A673 (cell line): ENCODE measurements around the gene ZNF860. TPM values are rescaled to one million over a fixed set of nuclear protein-coding genes. Genes with fewer than 3 reads are reported as not detected.

ENCODE experiments used
- BruUV-seq: library from RNA; stranded (reverse); fragments of 400-500 nt; replicated peaks from 2 replicates; lab custom pipeline; 2021; lab: Mats Ljungman, UMichigan
- CTCF ChIA-PET: fragments of 300-600 bp; sonication (Branson Sonifier 250); formaldehyde crosslinking; loops from one replicate; lab custom pipeline; 2022; ENCODE audit warnings: antibody characterized with exemption; lab: Charles Lee
- POLR2A ChIA-PET: fragments of 300-600 bp; sonication (Branson Sonifier 250); formaldehyde crosslinking; loops from one replicate; lab custom pipeline; 2022; ENCODE audit warnings: antibody characterized with exemption; ENCODE audit not compliant: low non-redundant PET; lab: Charles Lee
- DNase-seq: peaks from one replicate; pipeline ENCODE4 v3.0.0-alpha.2; 2015; ENCODE audit warnings: low spot score
- H3K27ac ChIP-seq: fragments of 200-600 bp; sonication (generic); 2 replicates; pipeline ENCODE4 v1.5.1; 2016; ENCODE audit warnings: mixed run types, low read depth, mild to moderate bottlenecking, mixed read lengths, antibody characterized with exemption, low read length; ENCODE audit not compliant: poor library complexity, severe bottlenecking
- H3K27me3 ChIP-seq: fragments of 200-600 bp; sonication (generic); replicated peaks from 2 replicates; pipeline ENCODE4 v1.6.1; 2017; ENCODE audit warnings: mixed run types, low read depth, mild to moderate bottlenecking, mixed read lengths, antibody characterized with exemption, low read length; ENCODE audit not compliant: insufficient read depth, poor library complexity
- H3K36me3 ChIP-seq: fragments of 200-600 bp; sonication (generic); 2 replicates; pipeline ENCODE4 v1.6.1; 2016; ENCODE audit warnings: mixed run types, mild to moderate bottlenecking, mixed read lengths, antibody characterized with exemption, low read length; ENCODE audit not compliant: insufficient read depth, poor library complexity, severe bottlenecking
- H3K4me1 ChIP-seq: fragments of 200-600 bp; sonication (generic); 2 replicates; pipeline ENCODE4 v1.6.1; 2017; ENCODE audit warnings: mixed run types, mild to moderate bottlenecking, mixed read lengths, antibody characterized with exemption, low read length; ENCODE audit not compliant: insufficient read depth, poor library complexity, severe bottlenecking
- H3K4me3 ChIP-seq: fragments of 200-600 bp; sonication (generic); 2 replicates; pipeline ENCODE4 v1.5.1; 2016; ENCODE audit warnings: low read depth, mixed run types, mild to moderate bottlenecking, mixed read lengths, low read length; ENCODE audit not compliant: poor library complexity, severe bottlenecking
- H3K9me3 ChIP-seq: fragments of 200-600 bp; sonication (generic); 2 replicates; pipeline ENCODE4 v1.6.1; 2016; ENCODE audit warnings: mixed run types, low read depth, mild to moderate bottlenecking, mixed read lengths, antibody characterized with exemption, low read length; ENCODE audit not compliant: poor library complexity, severe bottlenecking
- CTCF ChIP-seq: fragments of 300-800, 200-600 bp; sonication (generic); conservative IDR thresholded peaks from 2 replicates; pipeline ENCODE4 v1.5.1; 2017; ENCODE audit warnings: low read depth, mild to moderate bottlenecking, antibody characterized with exemption, low read length, moderate library complexity, mixed read lengths
- EZH2 ChIP-seq: fragments of 200-600 bp; sonication (generic); IDR thresholded peaks from 2 replicates; pipeline ENCODE4 v1.6.1; 2017; ENCODE audit warnings: borderline replicate concordance, low read depth, mild to moderate bottlenecking, mixed read lengths, antibody characterized with exemption, low read length; ENCODE audit not compliant: poor library complexity, severe bottlenecking
- intact Hi-C: fragments of 100-400 bp; cut with micrococcal nuclease; formaldehyde crosslinking; loops from one replicate; pipeline ENCODE4 v1.10.0; 2022; ENCODE audit not compliant: unreplicated experiment
- total RNA-seq: library from RNA; stranded (reverse); gene quantifications from 2 replicates; pipeline ENCODE4 v1.2.3, GENCODE V29; 2021

The ZNF860 gene
- total RNA-seq, 1 experiment from 2014 or later: not detected

DNA sequence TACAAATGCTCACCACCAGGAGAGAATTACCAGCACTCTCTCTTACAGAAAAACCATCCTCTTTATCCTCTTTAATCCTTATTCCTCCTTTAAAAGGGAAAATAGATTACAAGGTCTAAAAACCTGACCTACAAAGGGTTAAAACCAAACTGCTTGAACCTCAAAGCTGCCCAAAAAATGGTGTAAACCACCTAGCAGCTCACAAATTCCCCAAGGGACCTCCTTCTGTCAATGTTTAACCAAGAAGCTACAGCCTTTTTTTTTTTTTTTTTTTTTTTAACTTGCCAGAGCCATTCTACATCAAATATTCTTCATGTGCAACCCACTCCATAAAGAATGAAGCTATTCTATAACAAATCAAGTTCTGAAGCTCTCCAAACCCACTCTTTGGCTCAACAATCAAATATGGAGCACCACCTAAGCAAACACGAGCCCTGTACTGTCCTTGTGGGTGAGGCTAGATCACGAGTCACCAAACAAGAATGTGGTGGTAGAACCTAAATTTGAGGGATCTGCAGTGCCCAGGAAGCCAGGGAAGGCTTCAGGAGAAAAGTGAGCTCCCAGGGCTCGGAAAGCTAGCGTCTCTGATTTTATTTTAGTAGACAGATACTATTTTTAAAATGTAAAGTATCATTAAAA is 20.6 kb upstream of the ZNF860 start:
- Histone ChIP-seq H3K4me3 (no peak overlapping the region), H3K36me3 (no peaks in the 10 kb centered on the region), H3K27ac (no peak overlapping the region), H3K4me1 (peaks cover 4% of the 10 kb centered on the region), H3K27me3 (no peaks in the 10 kb centered on the region), H3K9me3 (peaks cover 2% of the 10 kb centered on the region)
- ChIA-PET POLR2A (no interaction called here), CTCF (no interaction called here)
- no peak for DNase-seq
- no TSS peak for BruUV-seq
- intact Hi-C loops: no loop called here
- TF ChIP-seq EZH2: no peak
- TF ChIP-seq CTCF: no peak

DNA sequence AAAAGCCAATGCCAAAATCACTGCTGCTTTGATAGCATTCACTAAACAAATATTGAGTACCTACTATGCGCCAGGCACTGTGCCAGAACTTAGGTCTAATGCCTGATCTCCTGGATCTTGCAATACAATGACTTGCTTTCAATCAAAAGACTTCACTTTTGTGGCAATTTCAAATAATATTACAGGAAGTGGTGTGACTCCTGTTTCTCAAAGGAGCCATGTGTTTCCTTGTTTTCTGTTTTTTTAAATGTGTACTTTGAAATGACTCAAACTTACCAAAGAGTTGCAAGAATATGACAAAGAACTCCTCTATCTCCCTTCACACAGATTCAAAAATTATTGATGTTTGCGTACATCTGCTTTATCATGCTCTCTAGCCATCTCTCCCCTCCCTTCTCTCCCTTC is 18.7 kb upstream of the ZNF860 start:
- POLR2A ChIA-PET: no interaction called here
- CTCF ChIA-PET: no interaction called here

GRCh38 chr3:31966978-31967591 is 14.5 kb upstream of the ZNF860 start:
- intact Hi-C loops: no loop called here
- H3K4me1 ChIP-seq: peaks cover 13% of the 10 kb centered on the region
- no peak overlapping the region for H3K4me3 ChIP-seq
- H3K27ac ChIP-seq: no peak overlapping the region
- BruUV-seq: no TSS peak
- DNase-seq: no peak
- CTCF ChIA-PET: interaction anchor here (0.7 kb wide), 1 partner anchor 374 kb away, joined by 4 read pairs; no protein-coding TSS in a partner anchor
- TF ChIP-seq EZH2: no peak
- no peak for TF ChIP-seq CTCF
- no peaks in the 10 kb centered on the region for H3K9me3 ChIP-seq
- H3K36me3 ChIP-seq: no peaks in the 10 kb centered on the region
- POLR2A ChIA-PET: no interaction called here
- no peaks in the 10 kb centered on the region for H3K27me3 ChIP-seq

More for the DNA sequence above, 18.7 kb upstream of the ZNF860 start:
- Histone ChIP-seq H3K4me1 (peaks cover 7% of the 10 kb centered on the region), H3K9me3 (no peaks in the 10 kb centered on the region), H3K4me3 (no peak overlapping the region), H3K36me3 (no peaks in the 10 kb centered on the region), H3K27me3 (no peaks in the 10 kb centered on the region), H3K27ac (no peak overlapping the region)
- intact Hi-C loops: no loop called here
- no peak for DNase-seq
- no TSS peak for BruUV-seq
- TF ChIP-seq CTCF (no peak), EZH2 (no peak)
